GM20000 (cell line): ENCODE data around the gene POU3F4.

Source experiments
- DNase-seq: peaks from one replicate; pipeline ENCODE4 v3.0.0; 2012; ENCODE audit warnings: low spot score
- TF ChIP-seq, protein P1 (sequence below): IDR thresholded peaks from 2 replicates; pipeline ENCODE4 v1.5.1; 2012; ENCODE audit warnings: mild to moderate bottlenecking, control low read depth; ENCODE audit errors: extremely low read depth, missing control alignments

POU3F4 gene

DNA sequence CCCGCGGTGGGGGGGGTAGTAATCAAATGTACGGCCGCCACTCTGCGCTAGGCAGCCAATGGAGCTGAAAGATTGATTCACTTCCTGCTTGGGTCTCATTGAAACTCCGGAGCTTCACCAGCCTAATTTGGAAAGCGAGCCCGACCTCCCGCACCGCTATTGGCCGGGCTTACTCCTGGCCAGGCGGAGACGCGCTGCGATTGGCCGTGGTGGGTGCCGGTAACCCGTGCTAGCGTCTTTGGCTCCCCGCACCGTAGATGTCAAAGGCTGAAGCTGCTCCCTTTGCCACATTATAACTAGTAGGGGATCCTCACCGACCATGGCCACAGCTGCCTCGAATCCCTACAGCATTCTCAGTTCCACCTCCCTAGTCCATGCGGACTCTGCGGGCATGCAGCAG lies at the start of gene POU3F4:
Gene POU3F4 (plus strand): TSS at position 285 of the 400 bp plus-strand sequence. CDS start 35 bp downstream, at position 320.
- TF ChIP-seq, protein P1, sequence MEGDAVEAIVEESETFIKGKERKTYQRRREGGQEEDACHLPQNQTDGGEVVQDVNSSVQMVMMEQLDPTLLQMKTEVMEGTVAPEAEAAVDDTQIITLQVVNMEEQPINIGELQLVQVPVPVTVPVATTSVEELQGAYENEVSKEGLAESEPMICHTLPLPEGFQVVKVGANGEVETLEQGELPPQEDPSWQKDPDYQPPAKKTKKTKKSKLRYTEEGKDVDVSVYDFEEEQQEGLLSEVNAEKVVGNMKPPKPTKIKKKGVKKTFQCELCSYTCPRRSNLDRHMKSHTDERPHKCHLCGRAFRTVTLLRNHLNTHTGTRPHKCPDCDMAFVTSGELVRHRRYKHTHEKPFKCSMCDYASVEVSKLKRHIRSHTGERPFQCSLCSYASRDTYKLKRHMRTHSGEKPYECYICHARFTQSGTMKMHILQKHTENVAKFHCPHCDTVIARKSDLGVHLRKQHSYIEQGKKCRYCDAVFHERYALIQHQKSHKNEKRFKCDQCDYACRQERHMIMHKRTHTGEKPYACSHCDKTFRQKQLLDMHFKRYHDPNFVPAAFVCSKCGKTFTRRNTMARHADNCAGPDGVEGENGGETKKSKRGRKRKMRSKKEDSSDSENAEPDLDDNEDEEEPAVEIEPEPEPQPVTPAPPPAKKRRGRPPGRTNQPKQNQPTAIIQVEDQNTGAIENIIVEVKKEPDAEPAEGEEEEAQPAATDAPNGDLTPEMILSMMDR: no peak
- DNase-seq: no peak

DNA sequence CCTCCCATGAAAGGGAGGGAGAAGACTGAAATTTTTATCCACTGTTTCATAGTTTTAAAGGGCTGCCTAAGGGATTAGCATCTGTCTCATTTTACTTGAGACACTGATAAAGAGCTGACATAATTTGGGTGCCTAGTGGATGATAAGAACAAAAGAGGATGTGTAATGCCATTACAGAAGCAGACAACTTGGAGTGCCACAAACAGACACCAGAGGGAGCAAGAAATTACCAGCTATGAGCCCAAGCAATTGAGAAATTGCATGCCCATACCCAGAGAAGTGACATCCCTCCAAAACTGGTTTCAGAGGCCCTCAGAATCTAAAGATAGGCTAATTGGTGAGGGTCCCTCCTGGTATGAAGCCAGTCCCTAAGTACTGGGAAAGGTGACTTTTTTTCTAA lies 38.5 kb upstream of the POU3F4 start:
- TF ChIP-seq, protein P1: peak; percentile 4
- DNase-seq: peak; percentile 9

DNA sequence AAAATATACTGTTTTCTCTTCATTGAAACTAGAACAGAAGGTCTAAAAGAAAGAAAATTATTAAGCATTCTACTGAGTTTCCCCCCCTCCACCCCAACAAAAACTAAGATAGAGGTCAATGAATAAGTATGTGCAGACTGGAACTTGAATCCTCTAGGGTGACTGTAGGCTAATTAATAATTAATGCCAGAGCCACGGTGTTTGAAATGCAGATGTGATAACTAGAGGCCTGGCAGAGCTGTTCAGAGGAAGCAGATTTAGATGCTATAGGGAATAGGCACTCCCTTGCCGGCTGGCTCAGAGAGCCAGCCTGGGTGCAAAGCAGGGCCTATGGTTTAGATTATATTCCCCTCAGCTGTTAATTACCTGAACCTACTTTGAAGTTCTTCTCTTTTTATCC lies 12.2 kb upstream of the POU3F4 start:
- no peak for DNase-seq

DNA sequence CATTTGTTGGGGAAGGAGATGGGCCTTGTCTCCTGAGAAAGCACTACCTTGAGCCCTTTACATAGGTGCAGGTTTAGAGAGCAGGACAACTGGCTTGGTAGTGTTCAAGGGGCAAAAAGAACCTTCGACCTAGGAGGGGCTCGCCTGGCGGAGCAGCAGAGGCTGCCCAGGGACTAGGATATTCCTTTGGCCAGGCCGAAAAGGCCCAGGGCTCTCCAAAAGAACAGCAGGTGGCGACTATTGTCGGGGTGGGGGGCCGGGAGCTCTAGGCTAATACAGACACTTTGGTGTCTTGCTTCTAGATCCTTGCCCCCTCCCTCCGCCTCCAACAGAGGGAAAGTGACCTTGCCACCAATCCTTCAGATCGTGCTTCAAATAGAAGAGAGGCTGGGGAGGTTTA lies 7.1 kb upstream of the POU3F4 start:
- no peak for DNase-seq
- TF ChIP-seq, protein P1: no peak

More for the DNA sequence above, 12.2 kb upstream of the POU3F4 start:
- TF ChIP-seq, protein P1: no peak

DNA sequence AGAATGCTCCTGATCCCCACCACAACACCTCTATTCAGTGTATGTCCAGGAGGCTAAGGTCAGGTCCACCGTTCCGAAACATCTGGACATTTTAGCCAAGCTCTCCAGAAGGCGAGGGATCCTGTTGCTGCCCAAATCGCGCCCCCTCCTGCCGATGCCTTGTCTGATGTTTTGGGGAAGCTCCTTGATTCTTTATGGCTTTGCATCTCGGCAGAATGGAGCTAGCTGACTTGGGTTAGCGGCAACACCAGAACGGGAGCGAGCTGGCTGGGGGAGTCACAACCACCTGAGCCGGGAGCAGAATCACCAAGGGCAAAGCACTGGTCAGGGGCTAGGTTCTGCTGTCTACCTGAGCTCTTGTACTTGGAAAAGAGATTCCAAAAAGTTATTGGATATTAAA lies 6.6 kb upstream of the POU3F4 start:
- TF ChIP-seq, protein P1: no peak
- no peak for DNase-seq

DNA sequence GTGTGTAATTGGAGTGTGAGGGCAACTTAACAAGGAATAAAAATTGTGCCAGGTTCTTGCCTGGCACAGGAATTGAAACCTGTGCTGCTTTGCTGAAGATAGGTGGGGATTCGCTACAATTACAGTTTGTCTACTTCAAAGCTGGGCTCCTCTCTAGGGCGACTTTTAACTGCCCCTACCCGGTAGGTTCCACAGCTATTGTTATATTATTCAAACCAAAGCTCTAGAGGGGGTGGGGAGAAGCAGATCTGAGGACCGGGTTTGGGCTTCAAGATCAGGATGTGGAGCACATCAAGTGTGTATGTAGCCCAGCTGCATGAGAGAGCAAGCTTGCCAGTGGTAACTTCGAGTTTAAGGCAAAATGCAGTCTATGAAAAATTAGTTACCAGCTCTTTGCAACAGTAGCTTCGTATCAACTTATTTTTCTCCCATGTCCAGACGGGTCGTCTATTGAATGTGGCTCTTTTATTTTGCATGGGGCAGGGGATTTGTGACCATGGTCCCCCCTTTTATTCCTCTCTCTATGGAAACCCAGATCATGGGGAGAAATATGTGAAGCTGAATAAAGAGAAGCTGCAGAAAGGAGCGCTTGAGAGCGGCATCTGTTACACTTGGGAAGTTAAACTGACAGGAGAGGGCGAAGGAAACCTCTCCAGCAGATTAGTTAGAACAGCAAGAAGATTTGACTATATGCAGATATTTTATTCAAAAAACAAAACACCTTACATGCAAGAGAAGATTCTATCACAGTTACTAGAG lies 3.2 kb upstream of the POU3F4 start:
- no peak for DNase-seq
- TF ChIP-seq, protein P1: no peak

DNA sequence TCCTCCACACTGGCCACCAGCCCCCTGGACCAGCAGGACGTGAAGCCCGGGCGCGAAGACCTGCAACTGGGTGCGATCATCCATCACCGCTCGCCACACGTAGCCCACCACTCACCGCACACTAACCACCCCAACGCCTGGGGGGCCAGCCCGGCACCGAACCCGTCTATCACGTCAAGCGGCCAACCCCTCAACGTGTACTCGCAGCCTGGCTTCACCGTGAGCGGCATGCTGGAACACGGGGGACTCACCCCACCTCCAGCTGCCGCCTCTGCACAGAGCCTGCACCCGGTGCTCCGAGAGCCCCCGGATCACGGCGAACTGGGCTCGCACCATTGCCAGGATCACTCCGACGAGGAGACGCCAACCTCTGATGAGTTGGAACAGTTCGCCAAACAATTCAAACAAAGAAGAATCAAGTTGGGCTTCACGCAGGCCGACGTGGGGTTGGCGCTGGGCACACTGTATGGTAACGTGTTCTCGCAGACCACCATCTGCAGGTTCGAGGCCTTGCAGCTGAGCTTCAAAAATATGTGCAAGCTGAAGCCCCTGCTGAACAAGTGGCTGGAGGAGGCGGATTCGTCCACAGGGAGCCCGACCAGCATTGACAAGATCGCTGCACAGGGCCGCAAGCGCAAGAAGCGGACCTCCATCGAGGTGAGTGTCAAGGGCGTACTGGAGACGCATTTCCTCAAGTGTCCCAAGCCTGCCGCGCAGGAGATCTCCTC lies 600 bp downstream of the POU3F4 start:
- TF ChIP-seq, protein P1: no peak
- DNase-seq: no peak
